ENCODE results near the gene ZFYVE28. TPM values are rescaled to one million over a fixed set of nuclear protein-coding genes. Genes with fewer than 3 reads are reported as not detected.
"Not testable (repeated sequence)": the region's sequence is repeated elsewhere in the genome, so short reads cannot be mapped to it uniquely, and the experiment has no call there.

Gene ZFYVE28
- total RNA-seq, 2 experiments from 2014 or later: 19.7 to 20.0 TPM

DNA sequence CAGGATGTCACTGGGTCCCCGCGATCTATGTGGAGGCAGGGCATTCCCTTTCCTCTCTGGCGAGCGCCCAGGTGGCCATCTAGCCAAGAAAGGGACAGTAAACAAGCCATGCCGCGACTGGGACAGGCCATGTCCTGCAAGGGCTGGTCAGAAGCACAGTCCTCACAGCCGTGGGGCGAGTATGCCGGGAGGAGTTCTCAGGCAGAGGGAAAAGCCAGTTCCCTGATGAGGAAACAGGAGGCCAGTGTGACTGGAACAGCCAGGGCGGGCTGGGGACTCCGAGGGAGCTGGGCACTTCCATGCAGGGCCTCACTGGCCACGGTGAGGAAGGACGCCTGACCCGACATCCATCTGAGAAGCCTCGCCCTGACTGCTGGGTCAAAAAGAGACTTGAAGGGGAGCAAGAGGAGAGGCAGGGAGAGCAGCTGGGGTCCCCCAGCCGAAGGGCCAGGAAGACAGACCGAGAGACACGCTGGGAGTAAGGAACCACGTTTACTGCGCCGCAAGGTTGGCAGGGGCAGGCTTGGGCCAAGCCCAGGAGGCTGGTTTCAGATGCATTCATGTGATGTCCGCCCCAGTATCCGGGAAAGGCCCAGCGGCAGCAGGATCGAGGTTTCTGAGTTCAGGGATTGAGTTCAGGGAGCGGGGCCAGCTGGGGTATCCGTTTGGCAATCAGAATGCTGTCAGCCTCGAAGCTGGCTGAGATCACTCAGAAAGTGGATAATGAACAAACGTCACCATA is 15.3 kb upstream of the ZFYVE28 start:
- intact Hi-C loops (cut with micrococcal nuclease): no loop called here
- Mint-ChIP-seq H3K27me3 (no peaks in the 10 kb centered on the region), H3K9me3 (no peaks in the 10 kb centered on the region), H3K36me3 (no peaks in the 10 kb centered on the region), H3K27ac (no peak overlapping the region), H3K4me1 (ENCODE audit: low read depth) (no peaks in the 10 kb centered on the region), H3K4me3 (no peak overlapping the region)
- DNase-seq: no peak
- ChIA-PET POLR2A (no interaction called here), CTCF (no interaction called here)

GRCh38 chr4:2432991-2433530 is 14.6 kb upstream of the ZFYVE28 start:
- CTCF ChIA-PET: no interaction called here
- Mint-ChIP-seq H3K9me3 (no peaks in the 10 kb centered on the region), H3K4me3 (no peak overlapping the region), H3K27ac (no peak overlapping the region), H3K4me1 (ENCODE audit: low read depth) (no peaks in the 10 kb centered on the region), H3K36me3 (no peaks in the 10 kb centered on the region), H3K27me3 (no peaks in the 10 kb centered on the region)
- POLR2A ChIA-PET: no interaction called here
- no peak for DNase-seq
- intact Hi-C loops (cut with micrococcal nuclease): no loop called here

DNA sequence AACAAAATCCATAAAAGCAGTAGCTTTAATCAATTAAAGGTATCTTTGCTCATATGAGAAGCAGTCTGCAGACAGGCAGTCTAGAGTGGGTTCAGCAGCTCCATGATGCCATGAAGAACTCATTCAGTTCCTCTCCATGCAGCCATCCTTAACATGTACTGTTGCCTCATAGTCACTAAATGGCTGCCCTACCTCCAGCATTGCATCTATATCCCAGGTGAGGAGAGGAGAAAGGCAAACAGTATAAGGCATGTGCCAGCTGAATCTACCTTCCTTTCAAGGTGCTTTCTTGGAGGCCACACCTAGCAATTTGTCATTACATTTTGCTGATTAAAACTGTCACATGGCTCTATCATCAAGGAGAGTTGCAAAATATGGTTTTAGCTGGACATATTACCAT is 13.6 kb upstream of the ZFYVE28 start:
- no peak for DNase-seq
- CTCF ChIA-PET: interaction anchor here (1.3 kb wide), 1 partner anchor 10 kb away, joined by 4 read pairs; no protein-coding TSS in a partner anchor
- Mint-ChIP-seq H3K9me3 (no peaks in the 10 kb centered on the region), H3K36me3 (no peaks in the 10 kb centered on the region), H3K27ac (no peak overlapping the region), H3K4me3 (no peak overlapping the region), H3K4me1 (ENCODE audit: low read depth) (no peaks in the 10 kb centered on the region), H3K27me3 (no peaks in the 10 kb centered on the region)
- intact Hi-C loops (cut with micrococcal nuclease): no loop called here
- POLR2A ChIA-PET: no interaction called here

DNA sequence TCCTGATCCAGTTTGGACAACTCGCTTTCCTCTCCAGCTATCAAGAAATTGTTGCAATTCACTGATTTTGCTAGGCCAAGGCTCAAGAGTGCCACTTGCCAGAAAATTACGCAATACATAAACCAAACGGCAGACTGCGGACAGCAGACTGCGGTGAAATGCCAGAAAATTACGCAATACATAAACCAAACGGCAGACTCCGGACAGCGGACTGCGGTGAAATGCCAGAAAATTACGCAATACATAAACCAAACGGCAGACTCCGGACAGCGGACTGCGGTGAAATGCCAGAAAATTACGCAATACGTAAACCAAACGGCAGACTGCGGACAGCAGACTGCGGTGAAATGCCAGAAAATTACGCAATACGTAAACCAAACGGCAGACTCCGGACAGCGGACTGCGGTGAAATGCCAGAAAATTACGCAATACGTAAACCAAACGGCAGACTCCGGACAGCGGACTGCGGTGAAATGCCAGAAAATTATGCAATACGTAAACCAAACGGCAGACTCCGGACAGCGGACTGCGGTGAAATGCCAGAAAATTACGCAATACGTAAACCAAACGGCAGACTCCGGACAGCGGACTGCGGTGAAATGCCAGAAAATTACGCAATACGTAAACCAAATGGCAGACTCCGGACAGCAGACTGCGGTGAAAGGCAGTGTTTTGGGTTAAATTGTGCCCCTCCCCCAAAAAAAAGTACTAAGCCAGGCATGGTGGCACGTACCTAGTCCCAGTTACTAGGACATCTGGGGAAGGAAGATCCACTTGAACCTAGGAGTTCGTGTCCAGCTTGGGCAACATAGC is 11.7 kb upstream of the ZFYVE28 start:
- DNase-seq; H3K27me3 Mint-ChIP-seq; H3K27ac Mint-ChIP-seq; intact Hi-C loops (cut with micrococcal nuclease); POLR2A ChIA-PET; H3K4me1 Mint-ChIP-seq (ENCODE audit: low read depth); H3K36me3 Mint-ChIP-seq; H3K9me3 Mint-ChIP-seq; H3K4me3 Mint-ChIP-seq: not testable (repeated sequence)
- CTCF ChIA-PET: interaction anchor here (1.1 kb wide), 1 partner anchor 11 kb away, joined by 3 read pairs; no protein-coding TSS in a partner anchor

- no peak for DNase-seq
- CTCF ChIA-PET: no interaction called here
- intact Hi-C loops (cut with micrococcal nuclease): no loop called here
- Mint-ChIP-seq H3K27ac (no peak overlapping the region), H3K9me3 (no peaks in the 10 kb centered on the region), H3K36me3 (no peaks in the 10 kb centered on the region), H3K27me3 (no peaks in the 10 kb centered on the region), H3K4me1 (ENCODE audit: low read depth) (no peaks in the 10 kb centered on the region), H3K4me3 (no peak overlapping the region)
- POLR2A ChIA-PET: no interaction called here
These were observed 10.2 kb upstream of the ZFYVE28 start for GRCh38 chr4:2428496-2429213.

GRCh38 chr4:2427383-2428334 is 9.2 kb upstream of the ZFYVE28 start:
- intact Hi-C loops (cut with micrococcal nuclease): no loop called here
- H3K9me3 Mint-ChIP-seq: no peaks in the 10 kb centered on the region
- POLR2A ChIA-PET: no interaction called here
- no peak overlapping the region for H3K4me3 Mint-ChIP-seq
- H3K27ac Mint-ChIP-seq: no peak overlapping the region
- CTCF ChIA-PET: no interaction called here
- no peaks in the 10 kb centered on the region for H3K27me3 Mint-ChIP-seq
- H3K4me1 Mint-ChIP-seq (ENCODE audit: low read depth): no peaks in the 10 kb centered on the region
- no peaks in the 10 kb centered on the region for H3K36me3 Mint-ChIP-seq
- no peak for DNase-seq

DNA sequence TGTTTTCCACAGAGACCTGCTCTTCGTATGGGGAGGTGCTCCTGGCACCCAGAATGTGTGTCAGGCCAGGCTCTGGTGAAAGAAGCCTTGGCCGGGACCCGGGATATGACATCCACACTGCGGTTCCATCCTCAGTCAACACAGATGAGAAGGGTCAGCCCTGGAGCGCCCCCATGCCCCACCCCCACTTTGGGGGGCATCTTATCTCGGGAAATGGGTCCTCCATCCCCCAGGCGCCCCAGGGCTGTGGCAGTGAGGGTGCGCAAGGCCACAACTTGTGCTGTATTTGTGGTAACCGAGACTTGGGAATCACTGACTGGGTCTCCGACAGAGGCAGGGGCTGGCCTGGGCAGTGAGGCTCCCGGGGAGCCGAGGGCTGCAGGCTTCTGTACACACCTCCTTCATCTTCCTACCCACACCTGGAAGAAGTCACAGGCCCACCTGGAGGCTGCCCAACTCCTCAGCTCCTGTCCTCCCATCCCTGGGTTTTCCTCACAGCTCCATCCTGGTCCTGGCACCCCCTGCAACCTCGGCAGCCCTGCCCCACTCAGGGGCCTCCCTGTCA is 8.3 kb upstream of the ZFYVE28 start:
- ChIA-PET CTCF (no interaction called here), POLR2A (no interaction called here)
- no peak for DNase-seq
- Mint-ChIP-seq H3K4me1 (ENCODE audit: low read depth) (no peaks in the 10 kb centered on the region), H3K36me3 (no peaks in the 10 kb centered on the region), H3K27me3 (peaks cover 2% of the 10 kb centered on the region), H3K9me3 (no peaks in the 10 kb centered on the region), H3K27ac (no peak overlapping the region), H3K4me3 (no peak overlapping the region)
- intact Hi-C loops (cut with micrococcal nuclease): no loop called here

DNA sequence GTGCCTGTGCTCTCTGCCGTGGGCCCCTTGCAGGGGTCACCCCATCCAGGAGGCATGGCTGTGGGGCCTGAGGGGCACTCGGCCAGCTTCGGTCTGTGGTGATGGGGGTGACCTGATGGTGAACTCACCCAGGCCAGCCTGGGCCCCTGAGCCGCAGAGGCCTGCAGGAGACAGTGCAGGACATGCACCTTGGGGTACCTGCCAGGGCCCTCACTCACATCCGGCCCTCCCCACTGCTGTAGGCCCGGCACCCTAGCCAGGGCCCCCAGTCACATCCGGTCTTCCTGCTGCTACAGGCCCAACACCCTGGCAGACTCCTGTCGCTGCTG is 7.6 kb upstream of the ZFYVE28 start:
- no peak overlapping the region for H3K27ac Mint-ChIP-seq
- no peaks in the 10 kb centered on the region for H3K9me3 Mint-ChIP-seq
- no peak overlapping the region for H3K4me3 Mint-ChIP-seq
- H3K36me3 Mint-ChIP-seq: no peaks in the 10 kb centered on the region
- H3K27me3 Mint-ChIP-seq: peaks cover 2% of the 10 kb centered on the region
- ChIA-PET CTCF (no interaction called here), POLR2A (no interaction called here)
- no peaks in the 10 kb centered on the region for H3K4me1 Mint-ChIP-seq (ENCODE audit: low read depth)
- intact Hi-C loops (cut with micrococcal nuclease): no loop called here
- DNase-seq: no peak

DNA sequence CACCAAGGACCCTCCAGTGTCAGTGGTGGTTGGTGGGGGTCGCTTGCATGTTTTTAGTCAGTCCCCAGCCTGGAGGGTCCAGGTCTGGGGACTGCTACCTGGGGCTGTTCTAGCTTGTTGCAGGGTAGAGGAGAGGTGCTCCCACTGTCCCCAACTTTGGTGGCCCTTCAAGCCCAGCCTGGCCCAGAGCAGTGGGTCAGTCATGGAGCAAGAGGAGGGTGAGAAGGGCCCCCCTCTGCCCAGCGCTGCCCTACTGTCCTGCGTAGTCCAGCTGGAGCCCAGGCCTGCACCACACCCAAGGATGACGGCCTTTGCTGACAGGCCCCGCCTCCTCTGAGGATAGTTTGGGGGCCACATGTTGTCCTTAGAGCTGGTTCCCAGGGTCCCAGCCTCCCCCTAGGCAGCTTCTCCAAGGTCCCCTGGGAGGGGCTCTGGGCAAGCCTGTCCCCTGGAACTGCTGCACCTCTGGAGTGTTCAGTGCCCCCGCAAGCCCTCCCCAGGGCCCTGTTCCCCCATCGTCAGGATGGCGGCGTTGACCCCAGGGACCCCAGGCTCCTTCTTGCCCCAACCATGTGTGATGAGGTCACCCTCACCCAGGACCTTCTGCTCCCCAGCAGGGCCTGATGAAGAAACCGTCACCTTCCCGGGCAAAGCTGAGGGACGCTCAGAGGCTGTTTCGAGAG is 7.1 kb upstream of the ZFYVE28 start:
- Mint-ChIP-seq H3K4me1 (ENCODE audit: low read depth) (no peaks in the 10 kb centered on the region), H3K9me3 (no peaks in the 10 kb centered on the region), H3K27me3 (peaks cover 3% of the 10 kb centered on the region), H3K36me3 (no peaks in the 10 kb centered on the region), H3K27ac (no peak overlapping the region), H3K4me3 (no peak overlapping the region)
- CTCF ChIA-PET: no interaction called here
- DNase-seq: no peak
- POLR2A ChIA-PET: no interaction called here
- intact Hi-C loops (cut with micrococcal nuclease): no loop called here

DNA sequence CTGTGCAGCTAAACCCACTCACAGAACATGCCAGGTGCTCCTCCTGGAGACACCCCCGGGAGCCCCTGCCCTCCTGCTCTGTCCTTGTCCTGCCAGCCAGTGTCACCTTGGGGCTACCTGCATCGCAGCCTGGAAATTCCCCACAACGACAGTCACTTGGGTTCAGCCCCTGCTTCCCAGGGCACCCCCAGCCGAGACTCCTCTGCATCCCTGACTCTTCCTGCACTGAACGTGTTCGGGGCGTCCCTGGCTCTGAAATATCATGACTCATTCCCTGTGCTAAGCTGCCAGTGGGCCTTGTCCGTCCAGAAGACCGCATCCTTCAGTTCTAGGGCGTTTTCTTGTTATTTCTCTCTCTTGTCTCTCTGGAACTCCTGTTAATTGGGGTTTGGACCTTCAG is 6.1 kb upstream of the ZFYVE28 start:
- Mint-ChIP-seq H3K27me3 (peaks cover 10% of the 10 kb centered on the region), H3K4me1 (ENCODE audit: low read depth) (peaks cover 7% of the 10 kb centered on the region), H3K9me3 (no peaks in the 10 kb centered on the region), H3K36me3 (no peaks in the 10 kb centered on the region), H3K27ac (no peak overlapping the region), H3K4me3 (no peak overlapping the region)
- POLR2A ChIA-PET: no interaction called here
- no peak for DNase-seq
- CTCF ChIA-PET: interaction anchor here (0.7 kb wide), 1 partner anchor 215 kb away, joined by 5 read pairs; no protein-coding TSS in a partner anchor
- intact Hi-C loops (cut with micrococcal nuclease): no loop called here

DNA sequence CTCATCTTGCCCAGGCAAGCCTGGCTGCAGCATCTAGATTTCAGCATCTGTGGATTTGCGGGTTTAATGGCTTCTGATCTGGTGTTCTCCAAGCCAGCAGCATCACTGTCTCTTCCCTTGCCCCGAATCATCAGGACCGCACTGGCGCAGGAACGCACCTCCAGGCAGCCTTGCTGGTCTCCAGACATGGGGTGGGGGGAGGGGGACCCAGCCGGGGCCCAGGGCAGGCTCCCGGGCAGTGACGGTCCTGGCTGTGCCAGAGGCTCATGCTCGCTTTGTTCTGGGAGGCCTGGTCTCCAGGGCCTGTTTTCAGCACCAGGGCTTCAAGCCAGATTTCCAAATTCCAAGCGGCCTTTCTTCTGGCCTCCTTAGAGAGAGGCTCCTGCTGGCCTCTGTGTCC is 5.2 kb upstream of the ZFYVE28 start:
- Mint-ChIP-seq H3K4me1 (ENCODE audit: low read depth) (peaks cover 13% of the 10 kb centered on the region), H3K27ac (no peak overlapping the region), H3K4me3 (no peak overlapping the region), H3K36me3 (no peaks in the 10 kb centered on the region), H3K9me3 (no peaks in the 10 kb centered on the region), H3K27me3 (peaks cover 13% of the 10 kb centered on the region)
- CTCF ChIA-PET: no interaction called here
- POLR2A ChIA-PET: no interaction called here
- no peak for DNase-seq
- intact Hi-C loops (cut with micrococcal nuclease): no loop called here
